GM21717 (cell line): ENCODE results near the gene TMUB1.

Experiments
- ATAC-seq: cut with Tn5 transposase; IDR thresholded peaks from one replicate; pipeline ENCODE4 v1.9.1; 2021; ENCODE audit warnings: mild to moderate bottlenecking, moderate library complexity; ENCODE audit not compliant: unreplicated experiment

TMUB1 gene, protein sequence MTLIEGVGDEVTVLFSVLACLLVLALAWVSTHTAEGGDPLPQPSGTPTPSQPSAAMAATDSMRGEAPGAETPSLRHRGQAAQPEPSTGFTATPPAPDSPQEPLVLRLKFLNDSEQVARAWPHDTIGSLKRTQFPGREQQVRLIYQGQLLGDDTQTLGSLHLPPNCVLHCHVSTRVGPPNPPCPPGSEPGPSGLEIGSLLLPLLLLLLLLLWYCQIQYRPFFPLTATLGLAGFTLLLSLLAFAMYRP

DNA sequence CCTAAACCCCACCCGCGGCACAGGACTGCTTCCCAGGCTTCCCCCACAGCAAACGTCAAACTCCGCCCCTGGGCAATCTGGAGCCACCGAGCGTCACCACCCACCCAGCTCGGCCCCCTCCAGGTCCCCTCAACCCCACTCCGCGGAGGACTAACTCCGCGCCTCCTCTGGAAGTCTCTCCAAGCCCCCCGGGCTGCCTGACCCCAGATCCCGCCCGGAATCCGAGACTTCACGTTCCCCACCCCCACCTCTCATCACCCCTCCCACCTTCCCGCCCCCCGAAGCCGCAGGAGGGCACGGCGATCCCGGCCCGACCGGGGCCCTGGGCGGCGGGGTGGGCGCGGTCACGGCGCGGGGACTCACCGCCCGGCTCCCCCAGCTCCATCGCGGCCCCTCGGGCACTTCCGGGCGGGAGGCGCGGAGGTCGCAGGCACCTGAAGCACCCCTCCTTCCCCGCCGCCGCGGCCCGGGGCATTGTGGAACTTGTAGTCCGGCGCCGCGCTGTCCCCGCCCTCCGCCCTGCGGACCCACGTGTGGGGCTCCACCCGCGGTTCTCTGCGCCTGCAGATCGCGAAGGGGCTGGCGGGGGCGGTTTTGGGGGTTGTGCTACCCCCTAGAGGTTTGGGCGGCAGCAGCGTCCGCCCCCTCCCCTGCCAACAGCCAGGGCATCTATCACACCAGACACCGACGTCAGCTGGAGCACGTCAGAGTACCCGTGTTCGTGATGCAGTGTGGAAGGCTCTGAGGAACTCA is at the start of gene TMUB1:
Gene TMUB1, minus strand, starts transcription at position 423 of the 753 bp plus-strand sequence. CDS start 930 bp downstream, outside the sequence.
- peak; percentile 61 for ATAC-seq

DNA sequence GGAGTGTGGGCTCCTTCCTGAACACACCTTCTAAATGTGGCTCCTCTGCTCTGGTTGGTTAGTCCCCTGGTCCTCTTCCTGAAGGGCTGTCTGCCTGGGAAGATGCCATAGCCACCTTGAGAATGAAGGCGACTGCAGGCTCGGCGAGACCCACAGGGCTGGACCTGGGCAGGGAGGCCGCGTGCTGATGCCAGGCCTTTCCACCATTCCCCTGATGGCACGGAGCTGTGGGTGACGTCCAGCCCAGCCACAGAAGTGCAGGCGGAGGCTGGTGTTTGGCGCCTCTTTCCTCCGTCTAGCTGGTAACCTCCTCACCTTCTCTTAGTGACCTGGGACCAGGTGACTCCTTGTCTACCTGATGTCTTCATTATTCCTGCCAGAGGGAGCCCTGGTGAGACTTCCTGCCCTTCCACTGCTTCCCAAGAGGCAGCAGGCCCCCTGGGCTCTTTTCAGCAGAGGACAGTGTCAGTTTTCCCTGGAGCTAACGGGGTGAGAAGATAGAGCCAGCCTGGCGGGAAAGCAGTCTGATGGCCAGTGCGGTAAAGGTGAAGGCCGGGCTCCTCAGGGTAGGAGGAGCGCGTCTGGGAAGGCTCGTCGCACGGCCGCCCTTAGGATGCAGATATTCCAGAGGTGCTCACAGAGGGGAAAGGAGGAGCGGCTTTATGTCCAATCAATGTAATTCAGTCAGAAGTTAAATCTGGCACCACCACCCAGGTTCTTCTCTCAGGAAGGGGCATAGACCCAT is 49.3 kb upstream of the TMUB1 start:
- no peak for ATAC-seq

DNA sequence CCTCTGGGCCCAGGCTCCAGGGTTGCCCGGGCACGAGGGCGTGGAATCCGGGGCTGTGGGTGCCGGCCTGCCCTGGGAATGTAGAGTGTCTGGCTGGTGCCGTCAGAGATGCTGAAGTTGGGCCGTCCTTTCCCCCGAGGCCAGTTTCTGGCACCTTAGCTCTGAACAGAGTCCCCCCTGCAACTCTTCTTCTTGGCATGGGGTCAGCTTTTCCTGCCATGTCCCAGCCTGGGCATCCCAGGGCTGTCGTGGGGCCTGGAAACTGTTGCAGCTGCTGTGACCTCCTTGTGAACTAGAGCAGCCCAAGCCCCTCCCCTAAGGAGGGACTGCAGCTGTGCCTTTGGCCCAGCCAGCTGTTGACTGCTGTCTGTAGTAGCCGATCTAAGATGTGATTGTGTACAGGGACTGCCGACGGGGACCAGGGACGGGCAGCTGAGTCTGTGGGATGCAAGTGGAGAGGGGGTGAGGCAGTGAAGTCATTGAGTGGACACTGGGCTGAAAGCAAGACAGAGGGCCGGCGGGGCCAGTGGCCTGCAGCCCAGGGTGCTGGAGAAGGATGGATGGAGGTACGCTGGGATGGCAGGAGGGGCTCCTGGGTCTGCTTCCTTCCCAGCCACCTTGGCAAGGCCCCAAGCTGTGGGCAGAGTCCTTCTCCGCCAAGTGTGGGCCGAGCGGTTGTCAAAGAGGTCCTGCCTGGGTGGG is 48.5 kb upstream of the TMUB1 start:
- no peak for ATAC-seq

DNA sequence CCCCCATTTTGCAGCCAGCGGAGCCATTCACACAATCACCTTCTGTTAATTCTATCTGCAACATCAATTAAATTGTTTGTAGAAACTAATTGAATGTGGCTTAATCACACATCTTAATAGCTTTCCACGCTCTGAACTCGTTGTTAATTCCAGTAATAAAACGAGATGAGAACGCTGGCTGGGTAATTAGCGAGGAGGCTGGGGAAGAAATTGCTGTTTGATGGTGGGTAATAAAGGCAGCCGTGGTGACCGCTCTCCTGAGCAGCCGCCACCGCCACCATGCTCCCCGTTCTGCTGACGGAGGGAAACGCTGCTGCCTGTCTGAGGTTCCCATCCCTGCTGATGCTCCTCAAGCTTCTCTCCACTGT is 47.9 kb upstream of the TMUB1 start:
- no peak for ATAC-seq

DNA sequence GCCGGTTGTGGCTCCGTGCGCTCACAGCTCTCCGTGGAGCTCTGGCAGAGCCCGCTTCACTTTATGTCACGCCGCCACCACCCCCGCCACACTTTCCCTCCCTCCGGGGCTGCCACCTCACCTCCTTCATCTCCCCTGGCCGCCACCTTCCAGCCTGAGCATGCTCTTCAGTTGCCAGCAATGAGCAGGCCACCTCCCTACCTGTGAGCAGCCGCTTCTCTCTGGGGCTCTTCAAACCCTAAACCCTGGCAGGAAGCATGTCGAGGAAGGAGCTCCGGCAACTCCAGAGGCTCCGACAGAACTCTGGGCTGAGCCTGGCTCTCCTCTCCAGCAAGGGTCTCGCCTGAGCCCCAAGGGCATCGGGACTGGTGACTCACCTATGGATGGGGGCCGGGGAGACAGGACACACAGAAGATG is 47.5 kb upstream of the TMUB1 start:
- no peak for ATAC-seq

DNA sequence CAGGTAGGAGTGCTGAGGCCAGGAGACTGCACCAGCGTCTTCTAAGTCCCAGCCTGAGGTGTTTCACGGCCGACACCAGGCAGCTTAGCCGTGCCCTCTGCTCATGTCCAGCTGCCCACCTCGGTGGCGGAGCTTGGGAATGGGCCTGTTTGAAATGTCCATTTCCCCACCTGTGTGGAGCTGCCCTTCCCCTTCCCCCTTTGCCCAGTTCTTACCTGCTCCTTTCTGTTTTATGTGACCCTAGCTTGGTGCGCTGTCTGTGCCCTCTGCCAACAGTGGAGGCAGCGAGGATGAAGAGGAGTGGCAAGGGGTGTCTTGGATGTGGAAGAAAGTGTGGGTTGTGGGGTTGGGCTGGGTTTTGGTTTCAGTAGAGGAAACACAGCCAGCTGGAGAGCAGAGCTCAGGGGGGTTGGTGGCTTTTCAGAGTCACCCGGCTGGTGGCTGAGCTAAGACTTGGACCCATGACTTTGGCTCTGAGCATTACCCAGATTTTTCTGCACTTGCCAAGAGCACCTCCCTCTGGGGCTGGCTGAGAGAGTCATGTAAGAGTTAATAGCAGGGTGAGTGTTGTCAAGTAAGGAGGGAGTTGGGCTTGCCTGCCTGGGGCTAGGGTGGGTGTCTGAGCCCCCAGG is 46.8 kb upstream of the TMUB1 start:
- no peak for ATAC-seq

DNA sequence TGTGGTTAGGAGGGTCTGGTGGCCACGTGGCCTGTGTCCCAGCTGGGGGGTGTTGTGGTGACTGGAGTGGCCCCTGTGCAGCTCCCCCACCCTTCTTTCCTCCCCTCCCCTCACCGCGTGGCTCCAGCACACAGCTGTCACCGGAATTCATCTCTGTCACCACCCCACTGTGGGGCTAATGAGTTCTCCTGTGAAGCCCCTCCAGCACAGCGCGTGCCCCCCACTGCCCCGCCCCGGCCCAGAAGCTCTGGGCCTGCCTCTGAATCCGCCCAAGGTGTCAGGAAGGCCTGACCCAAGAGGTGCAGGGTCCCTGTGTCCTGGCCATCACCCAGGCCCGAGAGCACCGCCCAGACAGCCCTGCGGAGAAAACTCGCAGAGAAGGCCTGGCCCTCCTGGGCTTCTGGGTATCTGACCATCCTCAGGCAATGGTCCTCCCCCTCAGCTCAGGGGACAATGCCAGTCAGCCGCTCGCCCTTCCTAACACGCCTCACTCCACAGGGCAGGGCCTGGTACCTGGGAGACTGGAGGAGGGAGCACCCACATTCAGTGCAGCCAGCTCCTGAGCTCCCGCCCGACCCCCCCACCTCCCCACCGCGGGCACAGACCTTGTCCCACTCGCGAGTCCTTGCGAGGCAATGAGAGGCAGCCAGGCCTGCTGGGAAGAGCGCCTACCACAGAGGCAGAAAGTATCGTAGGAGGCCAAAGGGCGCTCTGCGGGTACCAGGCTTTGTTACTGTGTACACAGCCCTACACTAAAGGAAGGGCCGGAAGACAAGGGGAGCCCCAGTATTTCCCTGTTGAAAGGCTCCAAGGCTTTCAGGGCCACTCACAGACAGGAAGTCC is 46.0 kb upstream of the TMUB1 start:
- no peak for ATAC-seq

DNA sequence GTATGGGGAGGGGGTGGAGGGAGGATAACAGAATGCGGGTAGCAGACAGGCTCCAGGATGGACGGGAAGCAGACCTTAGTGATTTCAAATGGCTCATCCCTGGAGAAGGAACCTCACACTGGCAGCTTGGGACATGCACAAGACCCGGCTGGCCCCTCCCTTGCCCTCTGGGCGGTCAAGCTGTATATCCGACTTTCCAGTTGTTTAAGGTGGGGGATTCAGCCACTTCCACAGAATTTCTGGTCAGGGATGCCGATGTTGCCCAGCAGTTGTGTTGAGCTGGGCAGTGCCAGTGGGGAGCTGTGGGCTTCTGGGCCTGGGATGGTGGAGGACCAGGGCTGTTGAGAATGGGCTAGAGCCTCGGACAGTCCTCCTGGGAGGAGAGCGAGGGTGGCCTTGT is 45.4 kb upstream of the TMUB1 start:
- no peak for ATAC-seq

DNA sequence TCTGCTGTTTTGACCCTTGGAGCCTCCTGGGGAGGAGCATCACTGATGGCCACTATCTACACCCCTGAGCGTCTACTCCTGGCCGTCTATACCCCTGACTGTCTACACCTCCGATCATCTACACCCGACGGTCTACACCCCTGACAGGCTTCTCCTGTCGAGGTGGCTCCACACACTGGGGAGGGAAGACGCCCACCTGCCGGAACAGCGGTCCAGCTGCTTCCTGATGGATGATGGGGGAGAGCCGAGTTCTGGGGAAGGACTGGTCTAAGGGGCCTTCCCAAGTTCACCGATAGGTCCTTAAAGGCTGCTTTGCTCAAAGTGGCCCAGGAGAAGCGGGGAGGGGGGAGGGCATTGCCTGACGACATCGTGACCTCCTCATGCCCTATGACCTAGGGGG is 44.9 kb upstream of the TMUB1 start:
- no peak for ATAC-seq

DNA sequence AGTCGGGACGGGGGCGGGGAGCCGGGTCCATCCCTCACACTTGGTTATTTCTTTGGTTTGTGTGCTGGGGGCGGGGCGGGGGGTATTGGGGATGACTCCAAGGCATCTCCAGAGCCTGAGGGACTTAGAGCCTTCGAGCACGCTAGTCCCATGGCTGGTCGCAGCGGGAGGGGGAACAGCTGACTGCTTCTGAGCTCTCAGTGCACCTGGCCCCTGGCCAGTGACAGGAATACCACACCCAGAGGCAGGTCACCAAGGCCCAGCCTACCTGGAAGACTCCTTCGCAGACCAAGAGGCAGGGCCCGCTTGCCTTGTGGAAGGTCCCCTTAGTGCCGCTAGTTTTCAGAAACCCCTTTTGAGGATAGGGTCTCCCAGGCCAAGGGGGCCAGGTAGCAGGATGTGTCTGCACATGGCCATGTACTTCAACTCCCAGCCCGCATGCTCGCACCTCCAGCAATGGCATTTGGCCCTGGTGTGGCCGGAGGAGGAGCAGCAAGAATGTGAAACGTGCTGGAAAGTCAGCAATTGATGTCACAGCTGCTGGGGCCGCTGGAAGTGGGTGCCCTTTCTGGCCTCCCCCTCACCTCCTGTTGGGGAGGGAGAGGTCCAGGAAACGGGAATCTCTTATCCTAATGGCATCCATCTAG is 43.3 kb upstream of the TMUB1 start:
- ATAC-seq: no peak

DNA sequence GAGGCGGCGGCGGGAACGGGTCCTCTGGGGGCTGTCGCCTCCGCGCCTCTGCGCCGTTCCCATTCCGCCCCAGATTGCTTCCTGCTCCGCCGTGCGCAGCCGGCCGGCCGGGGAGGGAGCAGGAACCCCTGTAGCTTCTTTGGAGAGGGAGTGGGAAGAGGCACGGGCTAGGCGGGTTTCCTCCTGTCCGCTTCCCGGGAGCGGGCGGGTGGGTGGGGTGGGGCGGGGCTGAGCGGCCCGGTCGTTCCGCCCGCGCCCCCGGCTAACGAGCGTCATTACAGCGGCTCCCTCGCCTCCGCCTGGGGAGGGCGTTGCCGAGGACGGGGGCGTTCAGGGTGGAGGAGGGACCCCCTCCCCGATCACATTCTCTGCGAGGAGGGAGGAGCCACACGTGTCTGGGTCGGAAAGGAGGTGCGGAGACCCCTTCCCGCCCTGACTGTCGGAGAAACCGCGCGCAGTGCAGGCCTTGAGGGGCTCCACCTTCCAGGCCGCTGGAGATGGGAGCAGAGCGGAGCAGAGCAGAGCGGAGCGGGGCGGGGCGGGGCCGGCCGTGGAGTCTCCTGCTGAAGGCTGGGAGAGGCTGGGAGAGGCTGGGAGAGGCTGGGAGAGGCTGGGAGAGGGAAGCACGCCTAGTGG is 42.7 kb upstream of the TMUB1 start:
- ATAC-seq: no peak

DNA sequence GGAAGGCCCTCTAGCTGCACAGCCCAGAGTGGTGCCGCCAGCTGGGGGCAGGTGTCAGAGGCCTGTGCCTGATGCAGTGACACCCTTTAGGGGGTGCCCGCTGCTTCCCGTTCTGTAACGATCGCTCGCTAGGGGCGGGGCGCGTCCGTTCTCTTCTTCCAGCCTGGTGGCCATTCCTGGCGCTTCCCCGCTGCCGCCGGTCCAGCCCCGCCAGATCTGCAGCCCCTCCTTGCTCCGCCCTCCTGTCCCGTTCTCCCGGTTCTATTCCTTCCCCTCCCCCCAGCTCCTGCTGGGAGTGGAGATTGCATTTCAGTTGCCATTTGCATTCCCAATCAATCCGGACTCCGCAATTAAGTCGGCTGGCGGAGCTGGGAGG is 42.2 kb upstream of the TMUB1 start:
- ATAC-seq: no peak

DNA sequence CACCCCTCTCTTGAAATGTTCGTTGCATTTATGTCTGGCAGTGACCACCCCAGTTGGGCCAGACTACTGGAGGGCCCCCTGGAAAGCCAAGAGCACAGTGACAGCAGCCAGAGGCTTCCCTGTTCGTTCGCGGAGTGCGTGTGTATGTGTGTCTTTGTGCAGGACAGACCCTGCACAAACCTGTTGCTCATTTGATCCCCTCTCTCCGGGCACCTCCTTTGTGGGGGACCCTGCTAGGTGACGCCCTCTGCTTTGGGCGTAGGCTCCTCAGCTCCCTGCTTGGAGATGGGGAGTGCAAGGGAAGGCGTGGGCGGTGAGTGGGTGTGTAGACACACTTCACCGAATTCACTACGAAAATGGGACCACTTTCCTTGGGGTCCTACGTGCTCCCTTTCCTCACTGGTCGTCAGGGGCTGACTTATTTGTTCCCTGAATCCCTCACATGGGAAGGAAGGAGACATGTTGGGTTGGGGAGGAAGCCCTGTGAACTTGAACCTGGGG is 41.7 kb upstream of the TMUB1 start:
- no peak for ATAC-seq

DNA sequence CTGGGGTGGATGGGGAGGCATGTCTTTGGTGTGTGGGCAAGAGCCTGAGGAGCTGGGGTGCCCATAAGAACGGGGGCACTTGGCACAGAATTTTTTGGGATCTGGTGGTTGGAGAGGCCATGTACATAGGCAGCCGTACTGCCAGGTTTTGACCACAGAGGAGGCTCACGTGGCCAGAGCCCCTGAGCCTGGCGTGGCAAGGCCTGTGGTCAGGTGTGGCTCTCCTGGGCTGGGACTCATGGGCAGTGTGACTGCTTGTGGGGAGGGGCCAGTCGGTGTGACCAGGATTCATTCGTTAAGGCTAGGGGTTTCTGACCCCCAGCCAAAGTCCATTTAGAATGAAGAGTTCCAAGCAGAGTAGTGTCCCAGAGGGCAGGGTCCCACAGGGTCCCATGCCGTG is 41.2 kb upstream of the TMUB1 start:
- ATAC-seq: no peak

DNA sequence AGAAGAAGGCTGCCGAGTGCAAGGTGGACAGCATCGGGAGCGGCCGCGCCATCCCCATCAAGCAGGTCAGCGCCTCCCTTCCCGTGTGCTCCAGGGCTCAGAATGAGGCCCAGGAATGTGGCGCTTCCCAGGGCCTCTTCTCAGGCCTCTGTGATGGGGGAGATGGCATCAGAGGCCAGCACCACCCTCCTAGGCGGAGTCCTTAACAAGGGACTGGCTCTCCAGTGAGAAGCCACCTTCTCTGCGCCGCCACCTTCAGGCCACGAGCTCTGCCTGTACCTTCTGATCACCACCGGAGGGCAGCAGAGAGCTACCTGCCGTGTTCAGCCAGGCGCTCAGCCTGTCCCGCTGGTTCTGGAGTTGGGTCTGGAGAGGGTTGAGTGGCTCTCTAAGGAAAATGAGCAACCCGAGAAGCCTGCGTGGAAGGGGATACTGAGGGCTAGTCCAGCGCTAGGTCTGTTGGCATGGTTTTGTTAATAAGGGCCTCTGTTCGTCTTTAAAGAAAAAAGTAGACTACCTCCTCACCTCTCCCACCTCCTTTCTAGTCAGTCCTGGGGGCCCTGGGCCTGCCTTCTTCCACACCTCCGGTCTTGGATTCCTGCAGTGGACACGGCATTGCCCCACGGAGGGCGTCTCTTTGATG is 40.6 kb upstream of the TMUB1 start:
- ATAC-seq: no peak

DNA sequence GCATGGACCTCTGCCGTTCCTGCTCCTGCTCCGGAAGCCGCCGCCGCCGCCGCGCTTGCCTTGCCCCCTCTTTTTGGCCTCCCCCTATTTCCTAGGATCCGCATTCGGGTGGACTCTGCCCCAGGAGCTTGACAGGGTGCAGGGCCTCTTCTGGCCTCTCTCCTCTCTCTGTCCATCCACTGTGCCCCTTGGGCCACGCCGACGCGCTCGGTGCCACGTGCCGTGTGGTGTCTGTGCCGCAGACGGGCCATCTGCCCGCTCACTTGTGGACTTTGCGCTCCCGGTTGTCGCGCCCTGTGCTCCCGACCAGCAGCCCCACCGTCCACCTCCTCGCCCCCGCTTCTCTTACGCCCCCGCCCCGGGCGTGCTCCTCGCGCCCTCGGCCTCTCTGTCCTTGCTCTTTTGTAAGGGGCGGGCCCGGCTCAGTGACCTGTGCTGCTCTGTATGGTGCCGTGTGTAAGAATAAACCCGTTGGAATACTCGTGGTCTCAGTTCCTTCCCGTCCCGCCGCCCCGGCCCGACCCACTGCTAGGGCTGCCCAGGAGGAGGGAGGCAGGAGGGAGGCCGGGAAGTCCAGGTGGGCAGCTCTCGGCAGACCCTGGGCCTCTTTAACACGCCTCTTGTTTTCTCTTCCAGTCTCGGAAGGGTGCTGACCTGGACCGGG is 40.0 kb upstream of the TMUB1 start:
- ATAC-seq: no peak

DNA sequence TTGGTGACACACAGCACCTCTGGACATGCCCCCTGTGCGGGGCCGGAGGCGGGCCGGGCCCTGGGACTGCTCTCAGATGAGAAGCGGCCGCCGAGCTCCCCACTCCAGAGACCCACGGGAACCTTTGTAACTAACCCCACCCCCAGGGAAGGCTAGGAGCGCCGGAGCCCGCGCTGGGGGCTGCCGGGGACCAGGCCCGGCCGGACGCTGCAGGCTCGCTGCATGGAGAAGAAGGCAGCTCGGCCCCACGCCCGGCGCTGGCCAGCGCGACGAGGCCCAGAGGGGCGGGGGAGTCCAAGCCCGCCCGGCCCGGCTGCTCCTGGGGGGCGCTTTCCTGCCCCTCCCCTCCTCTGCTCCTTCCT is 39.5 kb upstream of the TMUB1 start:
- no peak for ATAC-seq

DNA sequence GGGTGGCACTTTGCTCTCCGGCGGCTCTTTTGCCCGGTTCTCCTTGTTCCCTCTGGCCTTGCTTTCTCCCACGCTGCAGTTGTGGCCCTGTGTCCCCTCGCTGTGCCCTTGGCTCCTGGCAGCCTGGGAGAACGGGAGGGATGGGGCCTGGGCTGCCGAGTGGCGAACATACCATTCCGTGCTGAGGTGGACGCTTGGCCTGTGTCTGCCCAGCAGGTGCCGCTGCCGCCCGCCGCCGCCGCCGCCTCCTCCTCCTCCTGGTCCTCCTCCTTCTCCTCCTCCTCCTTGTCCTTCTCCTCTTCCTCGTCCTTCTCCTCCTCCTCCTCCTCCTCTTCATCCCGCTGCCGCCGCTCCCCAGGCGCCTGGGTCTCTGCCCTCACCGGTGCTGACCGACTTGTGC is 39.0 kb upstream of the TMUB1 start:
- no peak for ATAC-seq
